A673 (cell line): ENCODE measurements around the gene RAD50. TPM values are rescaled to one million over a fixed set of nuclear protein-coding genes. Genes with fewer than 3 reads are reported as not detected.

Experiments used
- BruUV-seq: library from RNA; stranded (reverse); fragments of 400-500 nt; replicated peaks from 2 replicates; lab custom pipeline; 2021; lab: Mats Ljungman, UMichigan
- CTCF ChIA-PET: fragments of 300-600 bp; sonication (Branson Sonifier 250); formaldehyde crosslinking; loops from one replicate; lab custom pipeline; 2022; ENCODE audit warnings: antibody characterized with exemption; lab: Charles Lee
- POLR2A ChIA-PET: fragments of 300-600 bp; sonication (Branson Sonifier 250); formaldehyde crosslinking; loops from one replicate; lab custom pipeline; 2022; ENCODE audit warnings: antibody characterized with exemption; ENCODE audit not compliant: low non-redundant PET; lab: Charles Lee
- DNase-seq: peaks from one replicate; pipeline ENCODE4 v3.0.0-alpha.2; 2015; ENCODE audit warnings: low spot score
- H3K27ac ChIP-seq: fragments of 200-600 bp; sonication (generic); 2 replicates; pipeline ENCODE4 v1.5.1; 2016; ENCODE audit warnings: mixed run types, low read depth, mild to moderate bottlenecking, mixed read lengths, antibody characterized with exemption, low read length; ENCODE audit not compliant: poor library complexity, severe bottlenecking
- H3K27me3 ChIP-seq: fragments of 200-600 bp; sonication (generic); replicated peaks from 2 replicates; pipeline ENCODE4 v1.6.1; 2017; ENCODE audit warnings: mixed run types, low read depth, mild to moderate bottlenecking, mixed read lengths, antibody characterized with exemption, low read length; ENCODE audit not compliant: insufficient read depth, poor library complexity
- H3K36me3 ChIP-seq: fragments of 200-600 bp; sonication (generic); 2 replicates; pipeline ENCODE4 v1.6.1; 2016; ENCODE audit warnings: mixed run types, mild to moderate bottlenecking, mixed read lengths, antibody characterized with exemption, low read length; ENCODE audit not compliant: insufficient read depth, poor library complexity, severe bottlenecking
- H3K4me1 ChIP-seq: fragments of 200-600 bp; sonication (generic); 2 replicates; pipeline ENCODE4 v1.6.1; 2017; ENCODE audit warnings: mixed run types, mild to moderate bottlenecking, mixed read lengths, antibody characterized with exemption, low read length; ENCODE audit not compliant: insufficient read depth, poor library complexity, severe bottlenecking
- H3K4me3 ChIP-seq: fragments of 200-600 bp; sonication (generic); 2 replicates; pipeline ENCODE4 v1.5.1; 2016; ENCODE audit warnings: low read depth, mixed run types, mild to moderate bottlenecking, mixed read lengths, low read length; ENCODE audit not compliant: poor library complexity, severe bottlenecking
- H3K9me3 ChIP-seq: fragments of 200-600 bp; sonication (generic); 2 replicates; pipeline ENCODE4 v1.6.1; 2016; ENCODE audit warnings: mixed run types, low read depth, mild to moderate bottlenecking, mixed read lengths, antibody characterized with exemption, low read length; ENCODE audit not compliant: poor library complexity, severe bottlenecking
- EZH2 ChIP-seq: fragments of 200-600 bp; sonication (generic); IDR thresholded peaks from 2 replicates; pipeline ENCODE4 v1.6.1; 2017; ENCODE audit warnings: borderline replicate concordance, low read depth, mild to moderate bottlenecking, mixed read lengths, antibody characterized with exemption, low read length; ENCODE audit not compliant: poor library complexity, severe bottlenecking
- intact Hi-C: fragments of 100-400 bp; cut with micrococcal nuclease; formaldehyde crosslinking; loops from one replicate; pipeline ENCODE4 v1.10.0; 2022; ENCODE audit not compliant: unreplicated experiment
- total RNA-seq: library from RNA; stranded (reverse); gene quantifications from 2 replicates; pipeline ENCODE4 v1.2.3, GENCODE V29; 2021
- TF ChIP-seq, protein P1 (sequence below): fragments of 300-800, 200-600 bp; sonication (generic); conservative IDR thresholded peaks from 2 replicates; pipeline ENCODE4 v1.5.1; 2017; ENCODE audit warnings: low read depth, mild to moderate bottlenecking, antibody characterized with exemption, low read length, moderate library complexity, mixed read lengths

Gene RAD50
- total RNA-seq, 1 experiment from 2014 or later, result 43.6 TPM

GRCh38 chr5:132684922-132685720, 128.3 kb downstream of the RAD50 start:
- Histone ChIP-seq H3K27me3 (no peaks in the 10 kb centered on the region), H3K4me3 (no peak overlapping the region), H3K27ac (no peak overlapping the region), H3K4me1 (no peaks in the 10 kb centered on the region), H3K36me3 (no peaks in the 10 kb centered on the region), H3K9me3 (no peaks in the 10 kb centered on the region)
- CTCF ChIA-PET, result no interaction called here
- intact Hi-C loops, result no loop called here
- POLR2A ChIA-PET, result no interaction called here
- DNase-seq, result no peak
- BruUV-seq, result no TSS peak
- TF ChIP-seq, protein P1, sequence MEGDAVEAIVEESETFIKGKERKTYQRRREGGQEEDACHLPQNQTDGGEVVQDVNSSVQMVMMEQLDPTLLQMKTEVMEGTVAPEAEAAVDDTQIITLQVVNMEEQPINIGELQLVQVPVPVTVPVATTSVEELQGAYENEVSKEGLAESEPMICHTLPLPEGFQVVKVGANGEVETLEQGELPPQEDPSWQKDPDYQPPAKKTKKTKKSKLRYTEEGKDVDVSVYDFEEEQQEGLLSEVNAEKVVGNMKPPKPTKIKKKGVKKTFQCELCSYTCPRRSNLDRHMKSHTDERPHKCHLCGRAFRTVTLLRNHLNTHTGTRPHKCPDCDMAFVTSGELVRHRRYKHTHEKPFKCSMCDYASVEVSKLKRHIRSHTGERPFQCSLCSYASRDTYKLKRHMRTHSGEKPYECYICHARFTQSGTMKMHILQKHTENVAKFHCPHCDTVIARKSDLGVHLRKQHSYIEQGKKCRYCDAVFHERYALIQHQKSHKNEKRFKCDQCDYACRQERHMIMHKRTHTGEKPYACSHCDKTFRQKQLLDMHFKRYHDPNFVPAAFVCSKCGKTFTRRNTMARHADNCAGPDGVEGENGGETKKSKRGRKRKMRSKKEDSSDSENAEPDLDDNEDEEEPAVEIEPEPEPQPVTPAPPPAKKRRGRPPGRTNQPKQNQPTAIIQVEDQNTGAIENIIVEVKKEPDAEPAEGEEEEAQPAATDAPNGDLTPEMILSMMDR, result no peak
- TF ChIP-seq EZH2, result no peak

DNA sequence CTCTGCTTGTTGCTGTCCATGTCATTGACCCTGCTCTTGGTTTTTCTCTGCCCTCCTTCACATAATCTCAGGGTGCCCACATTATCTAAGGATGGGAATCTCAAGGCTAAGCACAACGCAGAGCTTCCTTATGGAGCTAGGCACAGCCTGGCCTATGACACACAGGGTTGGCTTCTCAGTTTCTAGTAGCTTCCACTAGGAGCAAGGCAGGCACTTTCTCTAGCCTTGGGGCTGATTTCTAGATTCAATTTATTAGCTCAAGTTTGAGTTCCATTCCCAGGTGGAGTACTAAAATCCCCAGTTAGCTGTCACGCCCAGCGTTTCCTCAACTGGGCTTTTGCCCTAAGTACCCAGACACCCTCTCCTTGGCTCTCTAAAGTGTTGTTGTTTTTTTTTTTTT, 129.4 kb downstream of the RAD50 start:
- no peaks in the 10 kb centered on the region for H3K9me3 ChIP-seq
- no TSS peak for BruUV-seq
- intact Hi-C loops, result no loop called here
- ChIA-PET CTCF (interaction anchor here (0.7 kb wide), 1 partner anchor 297 kb away, joined by 4 read pairs; no protein-coding TSS in a partner anchor), POLR2A (no interaction called here)
- H3K27me3 ChIP-seq, result no peaks in the 10 kb centered on the region
- no peak for TF ChIP-seq EZH2
- TF ChIP-seq, protein P1, result no peak
- DNase-seq, result no peak
- H3K4me1 ChIP-seq, result no peaks in the 10 kb centered on the region
- no peaks in the 10 kb centered on the region for H3K36me3 ChIP-seq
- H3K27ac ChIP-seq, result no peak overlapping the region
- no peak overlapping the region for H3K4me3 ChIP-seq

- no TSS peak for BruUV-seq
- Histone ChIP-seq H3K9me3 (no peaks in the 10 kb centered on the region), H3K36me3 (no peaks in the 10 kb centered on the region), H3K4me3 (no peak overlapping the region), H3K27ac (no peak overlapping the region), H3K4me1 (no peaks in the 10 kb centered on the region), H3K27me3 (no peaks in the 10 kb centered on the region)
- DNase-seq, result no peak
- intact Hi-C loops, result no loop called here
- ChIA-PET CTCF (no interaction called here), POLR2A (interaction anchor here (0.5 kb wide), 1 partner anchor 319 kb away, joined by 11 read pairs; the partner anchor contains the start of gene SLC22A5)
- TF ChIP-seq EZH2, result no peak
- TF ChIP-seq, protein P1, result no peak
Measured at GRCh38 chr5:132687995-132688394, 131.2 kb downstream of the RAD50 start.
